Hypothalamus (tissue), 51 donors: ENCODE measurements around the gene CD84.
"Not testable (repeated sequence)": the region's sequence is repeated elsewhere in the genome, so short reads cannot be mapped to it uniquely, and the experiment has no call there.

Experiments used
- DNase-seq, 51 donors: peaks; one replicate each; lab custom pipeline; 2025; lab: John Stamatoyannopoulos, UW

Gene CD84

DNA sequence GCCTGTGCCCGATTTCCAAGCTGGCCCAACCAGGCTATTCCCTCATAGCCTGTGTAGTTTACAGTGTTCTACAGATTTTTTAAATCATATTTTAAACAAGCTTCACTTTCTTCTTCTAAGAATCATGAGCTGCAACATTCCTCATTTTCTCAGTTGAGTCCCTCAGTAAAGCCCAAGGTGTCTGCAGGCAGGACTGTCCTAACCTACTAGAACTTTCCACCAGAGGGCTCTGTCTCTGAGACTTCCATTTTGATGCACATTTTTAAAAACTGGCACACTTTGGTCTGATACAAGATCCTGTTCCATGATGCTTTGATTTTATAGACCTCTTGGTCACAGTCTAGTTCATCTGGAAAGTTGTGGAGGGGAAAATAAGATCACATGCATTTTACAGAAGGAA, 34.6 kb downstream of the CD84 start:
- DNase-seq: no peak

- DNase-seq: no peak
Measured at GRCh38 chr1:160542303-160542945, 36.9 kb downstream of the CD84 start.

GRCh38 chr1:160541622-160542302, 37.5 kb downstream of the CD84 start:
- no peak for DNase-seq

- no peak for DNase-seq
Measured at GRCh38 chr1:160540859-160541233, 38.5 kb downstream of the CD84 start.

DNA sequence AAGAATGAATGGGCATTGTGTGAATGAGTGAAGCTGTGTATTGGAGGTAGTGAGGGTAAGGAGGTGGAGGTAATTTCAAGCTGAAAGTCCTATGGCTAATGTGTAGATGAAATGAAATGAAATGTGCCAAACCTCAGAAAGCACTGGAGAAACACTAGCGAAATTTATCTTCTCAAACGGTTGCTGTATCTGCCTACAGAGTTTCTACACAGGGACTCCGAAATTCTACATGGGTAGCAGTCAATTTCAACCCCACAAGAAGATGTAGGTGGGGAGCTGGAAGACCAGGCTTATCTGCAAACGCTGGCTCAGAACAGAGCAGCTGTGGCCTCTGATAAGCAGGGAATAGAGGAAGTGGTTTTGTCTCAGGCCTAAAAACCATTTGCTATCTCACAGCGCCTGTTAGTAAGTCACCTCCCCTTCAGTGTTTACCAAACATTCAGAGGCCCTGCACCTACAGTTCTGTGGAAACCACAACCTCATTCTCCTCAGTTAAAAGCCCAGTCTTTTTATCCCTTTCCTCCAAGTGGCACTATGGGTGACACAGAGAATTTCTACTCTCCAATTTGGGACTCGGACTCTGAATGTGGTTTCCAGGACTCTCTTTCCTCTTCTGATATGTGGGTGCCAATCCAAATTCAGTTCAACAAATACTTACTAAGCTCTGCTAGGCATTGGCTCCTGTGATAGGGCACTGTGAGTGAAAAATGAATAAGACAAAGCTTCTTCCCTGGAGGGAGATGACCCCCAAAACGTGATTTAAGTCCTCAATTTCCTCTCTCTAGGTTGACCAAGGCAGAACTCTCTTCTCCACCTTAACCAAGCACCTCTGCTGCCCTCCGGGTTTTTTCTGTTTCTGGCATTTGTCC, 39.1 kb downstream of the CD84 start:
- DNase-seq: no peak

- DNase-seq: no peak
Measured at GRCh38 chr1:160539684-160539989, 39.7 kb downstream of the CD84 start.

GRCh38 chr1:160538985-160539651, 40.2 kb downstream of the CD84 start:
- DNase-seq: no peak

- DNase-seq: no peak
Measured at GRCh38 chr1:160537714-160538665, 41.3 kb downstream of the CD84 start.

- DNase-seq: no peak
Measured at GRCh38 chr1:160534823-160535605, 44.3 kb downstream of the CD84 start.

- not testable (repeated sequence) for DNase-seq
Measured at GRCh38 chr1:160532557-160532813, 46.8 kb downstream of the CD84 start.

- not testable (repeated sequence) for DNase-seq
Measured at GRCh38 chr1:160531809-160532556, 47.3 kb downstream of the CD84 start.

GRCh38 chr1:160529401-160529952, 49.8 kb downstream of the CD84 start:
- not testable (repeated sequence) for DNase-seq

- DNase-seq: not testable (repeated sequence)
Measured at GRCh38 chr1:160523789-160524188, 55.5 kb downstream of the CD84 start.

DNA sequence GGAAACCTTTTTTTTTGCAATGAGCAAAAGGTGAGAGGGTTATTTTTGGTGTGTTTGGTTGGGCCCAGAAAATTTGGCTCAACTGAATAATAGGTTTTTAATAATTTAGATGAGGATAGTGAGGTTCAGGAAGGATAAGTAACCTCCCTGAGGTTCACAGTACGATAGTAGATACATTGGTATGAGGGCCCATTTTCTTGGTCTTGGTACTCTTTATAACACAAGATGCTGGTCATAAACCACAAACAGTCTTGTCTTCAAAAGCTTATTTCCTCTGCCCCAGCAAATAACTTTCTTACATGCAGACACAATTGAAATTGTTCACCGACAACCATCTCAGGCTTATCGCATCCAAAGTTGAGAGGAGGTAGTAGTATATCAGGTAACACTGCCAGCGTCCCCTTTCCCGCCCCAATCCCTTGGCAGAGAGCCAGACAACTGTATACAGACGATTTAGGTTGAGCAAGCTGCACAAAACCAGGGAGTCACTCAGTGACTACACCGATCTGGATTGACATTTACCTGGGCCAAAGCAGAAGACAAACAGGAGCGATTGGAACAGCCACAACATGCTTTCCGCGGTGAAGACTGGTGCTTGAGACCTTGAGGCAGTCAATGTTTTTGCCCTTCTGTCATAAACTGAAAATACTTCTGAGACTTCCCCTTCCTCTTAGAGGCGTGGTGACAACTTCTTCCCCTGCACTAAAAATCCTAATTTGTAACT, 56.5 kb downstream of the CD84 start, which contains the start of gene SLAMF6:
Gene SLAMF6 (minus strand): TSS at position 634 of the 724 bp plus-strand sequence. CDS start 63 bp downstream, at position 571.
- no peak for DNase-seq

GRCh38 chr1:160522136-160522535, 57.2 kb downstream of the CD84 start:
- DNase-seq: no peak

DNA sequence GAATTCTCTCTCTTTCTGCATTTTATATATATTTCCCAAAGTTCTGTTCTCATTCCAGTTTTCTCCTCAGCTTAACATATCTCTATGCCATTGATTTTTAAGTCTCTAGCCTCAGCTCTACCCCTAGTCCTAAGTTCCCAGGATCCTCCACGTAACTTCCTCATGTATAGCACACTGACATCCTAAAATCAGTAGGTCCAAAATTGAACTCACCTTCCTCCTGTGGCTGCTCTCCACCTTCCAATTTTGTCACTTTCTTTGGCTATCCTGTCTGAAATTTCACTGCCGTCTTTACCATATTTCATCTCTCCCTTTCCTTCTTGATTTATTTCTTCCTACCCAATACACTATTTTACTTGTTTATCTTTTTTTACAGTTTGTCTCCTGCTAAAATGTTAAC, 57.7 kb downstream of the CD84 start:
- DNase-seq: no peak

DNA sequence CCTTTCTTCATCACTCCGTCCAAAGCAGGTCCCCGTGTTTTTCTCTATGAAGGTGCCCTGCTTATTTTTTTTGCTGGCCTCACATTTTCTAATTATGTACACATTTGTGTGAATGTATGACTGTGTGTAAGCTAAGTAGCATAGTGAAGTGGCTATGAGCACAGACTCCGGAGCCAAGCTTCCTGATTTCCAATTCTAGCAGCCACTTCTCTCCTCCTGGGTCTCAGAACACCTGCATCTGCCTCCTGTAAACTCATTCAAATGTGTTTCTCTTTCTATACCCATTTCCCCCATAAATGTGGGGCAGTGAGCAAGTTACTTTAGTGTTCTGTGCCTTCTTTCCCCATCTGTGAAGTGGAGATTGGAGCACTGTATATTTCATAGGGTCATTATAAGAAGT, 58.3 kb downstream of the CD84 start:
- no peak for DNase-seq

- no peak for DNase-seq
Measured at GRCh38 chr1:160520582-160520981, 58.7 kb downstream of the CD84 start.
